Stomach (tissue), 4 donors: ENCODE measurements around the gene C1orf50.
"Not testable (repeated sequence)": the region's sequence is repeated elsewhere in the genome, so short reads cannot be mapped to it uniquely, and the experiment has no call there.

ENCODE experiments used
- EP300 ChIP-seq: sonication (generic); formaldehyde crosslinking; IDR thresholded peaks from one replicate; pipeline ENCODE4 v1.6.1; 2017; ENCODE audit warnings: antibody characterized with exemption
- POLR2A ChIP-seq, 4 donors: fragments of 450-650 bp; IDR thresholded peaks; one replicate each; pipeline ENCODE4 v1.6.1; 2016; ENCODE audit warnings: antibody characterized with exemption in 4 of 4, control low read depth in 2 of 4, mild to moderate bottlenecking in 1 of 4, moderate library complexity in 1 of 4
- POLR2AphosphoS5 ChIP-seq, 3 donors: sonication (generic); formaldehyde crosslinking; IDR thresholded peaks; one replicate each; pipeline ENCODE4 v1.6.1; 2016; ENCODE audit warnings: antibody characterized with exemption in 3 of 3
- TF ChIP-seq, protein P1 (sequence below), 7 experiments: fragments of 450-650 bp in 4 of 7; fragments of 200-600 bp in 3 of 7; sonication (generic) in 3 of 7; IDR thresholded peaks; one replicate each; pipeline ENCODE4 v1.5.1; 2016 to 2019; ENCODE audit warnings: antibody characterized with exemption in 7 of 7, control low read depth in 2 of 7, mild to moderate bottlenecking in 1 of 7

DNA sequence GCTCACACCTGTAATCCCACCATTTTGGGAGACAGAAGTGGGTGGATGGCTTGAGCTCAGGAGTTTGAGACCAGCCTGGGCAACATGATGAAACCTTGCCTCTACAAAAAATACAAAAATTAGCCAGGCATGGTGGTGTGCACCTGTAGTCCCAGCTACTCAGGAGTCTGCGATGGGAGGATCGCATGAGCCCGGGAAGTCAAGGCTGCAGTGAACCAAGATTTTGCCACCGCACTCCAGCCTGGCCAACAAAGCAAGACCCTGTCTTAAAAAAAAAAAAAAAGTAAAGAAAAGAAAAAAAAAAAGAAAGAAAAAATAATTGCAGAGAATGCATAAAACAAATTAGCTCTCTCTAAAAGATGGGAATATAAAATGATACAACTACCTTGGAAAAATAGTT, 41.2 kb upstream of the C1orf50 start:
- TF ChIP-seq, protein P1, sequence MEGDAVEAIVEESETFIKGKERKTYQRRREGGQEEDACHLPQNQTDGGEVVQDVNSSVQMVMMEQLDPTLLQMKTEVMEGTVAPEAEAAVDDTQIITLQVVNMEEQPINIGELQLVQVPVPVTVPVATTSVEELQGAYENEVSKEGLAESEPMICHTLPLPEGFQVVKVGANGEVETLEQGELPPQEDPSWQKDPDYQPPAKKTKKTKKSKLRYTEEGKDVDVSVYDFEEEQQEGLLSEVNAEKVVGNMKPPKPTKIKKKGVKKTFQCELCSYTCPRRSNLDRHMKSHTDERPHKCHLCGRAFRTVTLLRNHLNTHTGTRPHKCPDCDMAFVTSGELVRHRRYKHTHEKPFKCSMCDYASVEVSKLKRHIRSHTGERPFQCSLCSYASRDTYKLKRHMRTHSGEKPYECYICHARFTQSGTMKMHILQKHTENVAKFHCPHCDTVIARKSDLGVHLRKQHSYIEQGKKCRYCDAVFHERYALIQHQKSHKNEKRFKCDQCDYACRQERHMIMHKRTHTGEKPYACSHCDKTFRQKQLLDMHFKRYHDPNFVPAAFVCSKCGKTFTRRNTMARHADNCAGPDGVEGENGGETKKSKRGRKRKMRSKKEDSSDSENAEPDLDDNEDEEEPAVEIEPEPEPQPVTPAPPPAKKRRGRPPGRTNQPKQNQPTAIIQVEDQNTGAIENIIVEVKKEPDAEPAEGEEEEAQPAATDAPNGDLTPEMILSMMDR (IDR thresholded peaks at IDR 0.05): not testable (repeated sequence)
- not testable (repeated sequence) for TF ChIP-seq POLR2A (IDR thresholded peaks at IDR 0.05); POLR2AphosphoS5 (IDR thresholded peaks at IDR 0.05); EP300
